Ectodermal cell (in vitro differentiated cells): Measurements from ENCODE around the gene CORT.

Experiments
- H3K27ac ChIP-seq: 2 replicates; pipeline ENCODE4 v1.7.0; 2013; ENCODE audit warnings: mild to moderate bottlenecking, low read depth, low read length; ENCODE audit not compliant: insufficient read depth, poor library complexity, severe bottlenecking
- H3K27me3 ChIP-seq: 2 replicates; pipeline ENCODE4 v1.7.0; 2013; ENCODE audit warnings: mild to moderate bottlenecking, low read length; ENCODE audit not compliant: insufficient read depth, control insufficient read depth, poor library complexity, severe bottlenecking
- H3K36me3 ChIP-seq: one replicate; pipeline ENCODE4 v1.7.0; 2013; ENCODE audit warnings: low read length; ENCODE audit not compliant: control insufficient read depth, insufficient read depth
- H3K4me1 ChIP-seq: one replicate; pipeline ENCODE4 v1.7.0; 2013; ENCODE audit warnings: low read length; ENCODE audit not compliant: control insufficient read depth, insufficient read depth
- H3K4me3 ChIP-seq: 2 replicates; pipeline ENCODE4 v1.7.0; 2013; ENCODE audit warnings: low read depth, low read length, control low read depth; ENCODE audit not compliant: insufficient read depth
- H3K9me3 ChIP-seq: 2 replicates; pipeline ENCODE4 v1.7.0; 2013; ENCODE audit warnings: mild to moderate bottlenecking, low read length, moderate library complexity; ENCODE audit not compliant: control insufficient read depth
- WGBS, 2 experiments: methylation state at CpG; one replicate each; pipeline ENCODE4 v1.1.7; 2013; ENCODE audit warnings: missing lambda C conversion rate in 2 of 2; 5-methylcytosine and 5-hydroxymethylcytosine counted together

CORT gene

GRCh38 chr1:10494754-10495474 lies 45.1 kb downstream of the CORT start:
- no peaks in the 10 kb centered on the region for H3K36me3 ChIP-seq
- no peaks in the 10 kb centered on the region for H3K9me3 ChIP-seq
- no peak overlapping the region for H3K27ac ChIP-seq
- no peak overlapping the region for H3K4me3 ChIP-seq
- H3K27me3 ChIP-seq: no peaks in the 10 kb centered on the region
- peaks cover 11% of the 10 kb centered on the region for H3K4me1 ChIP-seq
- 44% methylated on average over 15 of the region's 15 CpGs for WGBS, 2 experiments

GRCh38 chr1:10495475-10495817 lies 45.6 kb downstream of the CORT start:
- no peaks in the 10 kb centered on the region for H3K9me3 ChIP-seq
- peaks cover 8% of the 10 kb centered on the region for H3K4me1 ChIP-seq
- H3K36me3 ChIP-seq: no peaks in the 10 kb centered on the region
- no peaks in the 10 kb centered on the region for H3K27me3 ChIP-seq
- H3K27ac ChIP-seq: no peak overlapping the region
- whole genome bisulfite sequencing, 2 experiments: 89 to 93% methylated on average over 10 of the region's 10 CpGs
- H3K4me3 ChIP-seq: no peak overlapping the region

- WGBS, 2 experiments: 87 to 88% methylated on average over 14 of the region's 14 CpGs
- Histone ChIP-seq H3K36me3 (no peaks in the 10 kb centered on the region), H3K9me3 (no peaks in the 10 kb centered on the region), H3K27me3 (no peaks in the 10 kb centered on the region), H3K4me3 (no peak overlapping the region), H3K27ac (no peak overlapping the region), H3K4me1 (peaks cover 8% of the 10 kb centered on the region)
Observed at GRCh38 chr1:10495952-10496351, 46.1 kb downstream of the CORT start.

- no peaks in the 10 kb centered on the region for H3K9me3 ChIP-seq
- H3K27ac ChIP-seq: no peak overlapping the region
- no peaks in the 10 kb centered on the region for H3K27me3 ChIP-seq
- H3K4me1 ChIP-seq: peaks cover 8% of the 10 kb centered on the region
- WGBS, 2 experiments: 95 to 97% methylated on average over 7 of the region's 7 CpGs
- H3K36me3 ChIP-seq: no peaks in the 10 kb centered on the region
- H3K4me3 ChIP-seq: no peak overlapping the region
Observed at GRCh38 chr1:10497109-10497508, 47.3 kb downstream of the CORT start.

- H3K27me3 ChIP-seq: no peaks in the 10 kb centered on the region
- H3K36me3 ChIP-seq: no peaks in the 10 kb centered on the region
- no peaks in the 10 kb centered on the region for H3K9me3 ChIP-seq
- H3K4me3 ChIP-seq: no peak overlapping the region
- peaks cover 3% of the 10 kb centered on the region for H3K4me1 ChIP-seq
- H3K27ac ChIP-seq: no peak overlapping the region
- 94 to 96% methylated on average over 8 of the region's 8 CpGs for WGBS, 2 experiments
Observed at GRCh38 chr1:10498231-10498630, 48.4 kb downstream of the CORT start.
